Stimulated activated CD4-positive, alpha-beta T cell treated with anti-CD3 and anti-CD28 coated beads, Interleukin-1b, Interleukin-23, amount 100 ng/mL, for 1 hour (primary cell): Measurements from ENCODE around the gene KRTAP29-1.
A peak's percentile ranks its signal among the peaks of the same experiment; 100 is the strongest.

ENCODE experiments used
- DNase-seq, 2 donors: peaks; one replicate each; pipeline ENCODE4 v3.0.0-alpha.2; 2020; ENCODE audit warnings: low read depth in 2 of 2

The KRTAP29-1 gene

DNA sequence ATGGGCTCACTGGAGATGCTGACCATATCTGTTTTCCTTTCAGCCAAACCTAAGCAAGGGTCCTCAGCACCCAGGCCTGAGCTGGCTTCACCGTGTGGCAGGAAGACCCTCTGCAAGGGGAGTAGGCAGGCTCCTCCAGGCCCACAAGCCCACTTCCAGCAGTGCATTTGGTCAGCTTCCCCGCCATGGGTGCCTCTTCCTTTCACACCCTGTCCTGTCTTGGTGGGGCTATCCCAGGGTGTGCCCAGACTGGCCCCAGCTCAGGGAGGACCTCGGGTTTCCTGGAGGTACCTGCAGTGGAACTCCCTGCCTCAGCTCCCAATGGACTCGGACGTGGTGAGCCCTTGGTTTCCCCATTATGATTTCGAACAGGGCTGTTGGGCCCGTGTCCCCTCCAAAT, 25.6 kb upstream of the KRTAP29-1 start:
- DNase-seq = no peak

DNA sequence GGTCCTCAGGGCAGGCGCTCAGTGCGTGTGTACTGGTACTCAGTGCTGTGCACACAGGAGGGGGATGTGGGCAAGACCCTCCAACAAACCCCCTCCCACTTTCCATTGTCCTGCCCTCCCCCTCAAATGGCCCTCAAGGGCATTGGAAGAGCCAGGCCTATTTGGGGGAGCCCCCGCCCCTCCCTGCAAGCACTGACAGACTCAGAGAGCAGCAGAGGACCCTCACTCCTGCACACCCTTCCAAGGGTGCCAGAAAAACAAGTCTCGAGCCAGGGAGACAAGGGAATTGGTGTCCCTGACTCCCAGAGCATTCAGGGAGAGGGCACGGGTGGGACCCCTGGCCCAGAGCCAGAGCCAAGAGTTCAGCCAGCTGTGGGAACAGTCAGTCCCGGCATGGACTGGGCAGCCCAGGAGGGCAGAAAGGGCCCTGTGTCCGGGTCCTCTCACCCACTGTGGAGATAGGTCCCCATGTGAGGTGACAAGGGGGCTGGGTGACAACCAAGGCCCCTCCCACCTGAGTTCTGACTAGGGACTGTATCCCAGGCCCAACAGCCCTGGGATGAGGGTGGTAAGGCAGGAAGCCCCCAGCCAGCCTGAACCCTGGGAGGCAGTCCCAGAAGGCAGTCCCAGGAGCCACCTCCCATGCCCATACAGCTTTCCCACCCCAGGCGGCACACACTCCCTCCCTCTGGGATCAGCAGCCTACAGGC, 24.9 kb upstream of the KRTAP29-1 start:
- DNase-seq = no peak

DNA sequence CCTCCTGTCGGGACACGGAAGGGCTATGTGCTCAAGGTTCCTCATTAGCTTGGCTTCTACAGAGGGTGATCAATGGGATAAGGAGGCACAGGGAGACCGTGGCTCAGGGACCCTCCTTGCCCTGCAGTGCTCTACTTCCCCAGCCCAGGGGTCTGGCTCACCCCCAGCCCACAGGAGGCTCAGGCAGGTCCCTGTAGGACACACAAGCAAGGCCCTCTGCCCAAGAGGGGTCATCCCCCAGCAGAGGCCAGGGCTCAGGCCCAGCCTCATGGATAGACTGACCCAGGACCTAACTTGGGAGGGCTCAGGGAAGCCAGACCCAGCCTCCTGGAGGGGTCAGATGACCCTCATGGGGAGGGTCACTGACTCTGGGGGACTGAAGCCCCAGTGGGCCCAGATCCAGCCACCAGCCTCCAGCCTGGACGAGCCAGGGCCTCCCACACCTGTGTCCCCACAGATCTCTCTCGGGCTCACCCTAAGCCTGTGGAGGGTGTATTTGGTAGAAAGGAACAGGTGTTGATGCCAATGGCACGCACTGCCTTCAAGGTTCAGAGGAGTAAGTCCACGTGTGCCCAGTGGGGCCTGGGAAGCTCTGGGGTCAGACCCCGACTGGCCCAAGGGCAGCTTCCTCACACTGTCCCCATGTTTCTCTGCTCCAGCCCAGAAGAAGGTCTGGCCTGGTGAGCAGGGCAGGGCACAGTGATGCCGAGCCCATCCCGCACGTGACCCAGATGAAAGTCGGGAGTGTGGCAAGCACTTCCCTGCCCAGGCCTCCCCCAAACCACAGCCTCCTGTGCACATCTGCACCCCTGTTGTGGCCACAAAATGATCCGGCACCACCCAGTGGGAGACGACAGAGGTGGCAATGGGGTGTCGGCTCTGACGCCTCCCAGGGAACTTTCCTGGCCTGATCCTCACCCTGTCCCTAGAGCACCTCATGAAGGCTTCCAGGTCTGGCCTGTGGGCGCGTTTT, 23.8 kb upstream of the KRTAP29-1 start:
- no peak for DNase-seq

DNA sequence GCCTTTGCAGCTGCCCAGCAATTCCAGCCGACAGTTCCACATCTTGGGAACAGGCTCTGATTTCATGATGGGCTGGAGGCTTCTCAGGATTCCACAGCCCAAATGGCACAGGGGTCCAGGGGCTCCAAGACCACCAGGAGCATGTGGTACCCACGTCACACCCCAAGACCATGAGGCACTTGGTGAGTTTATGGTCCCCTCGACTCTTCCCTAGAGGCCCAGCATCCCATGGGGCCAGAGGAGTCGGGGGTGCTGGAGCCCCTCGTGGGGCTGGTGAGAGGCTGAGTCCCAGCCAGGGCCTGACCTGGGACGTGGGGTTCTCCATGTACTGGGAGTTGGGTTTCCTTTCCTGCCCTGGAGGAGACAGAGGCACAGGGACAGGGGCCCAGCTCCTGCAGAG, 23.0 kb upstream of the KRTAP29-1 start:
- no peak for DNase-seq

DNA sequence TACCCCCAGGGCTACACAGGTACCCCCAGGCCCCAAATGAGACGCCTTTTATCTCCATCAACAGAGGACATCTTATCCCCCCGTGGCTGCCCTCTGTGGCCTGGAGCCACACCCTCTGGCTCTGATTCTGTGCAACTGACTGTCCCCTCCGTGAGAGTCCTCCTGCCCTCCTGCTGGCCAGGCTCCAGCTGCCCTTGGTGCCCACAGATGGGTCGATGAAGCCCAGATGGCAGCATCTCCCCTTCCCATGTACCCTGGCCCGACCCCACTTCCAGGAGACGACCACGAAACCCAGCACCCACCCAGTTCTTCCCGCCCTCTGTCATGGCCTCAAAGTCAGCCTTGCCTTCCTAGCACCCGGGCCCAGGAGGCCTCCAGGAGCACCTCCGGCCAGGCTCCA, 22.5 kb upstream of the KRTAP29-1 start:
- DNase-seq = no peak

DNA sequence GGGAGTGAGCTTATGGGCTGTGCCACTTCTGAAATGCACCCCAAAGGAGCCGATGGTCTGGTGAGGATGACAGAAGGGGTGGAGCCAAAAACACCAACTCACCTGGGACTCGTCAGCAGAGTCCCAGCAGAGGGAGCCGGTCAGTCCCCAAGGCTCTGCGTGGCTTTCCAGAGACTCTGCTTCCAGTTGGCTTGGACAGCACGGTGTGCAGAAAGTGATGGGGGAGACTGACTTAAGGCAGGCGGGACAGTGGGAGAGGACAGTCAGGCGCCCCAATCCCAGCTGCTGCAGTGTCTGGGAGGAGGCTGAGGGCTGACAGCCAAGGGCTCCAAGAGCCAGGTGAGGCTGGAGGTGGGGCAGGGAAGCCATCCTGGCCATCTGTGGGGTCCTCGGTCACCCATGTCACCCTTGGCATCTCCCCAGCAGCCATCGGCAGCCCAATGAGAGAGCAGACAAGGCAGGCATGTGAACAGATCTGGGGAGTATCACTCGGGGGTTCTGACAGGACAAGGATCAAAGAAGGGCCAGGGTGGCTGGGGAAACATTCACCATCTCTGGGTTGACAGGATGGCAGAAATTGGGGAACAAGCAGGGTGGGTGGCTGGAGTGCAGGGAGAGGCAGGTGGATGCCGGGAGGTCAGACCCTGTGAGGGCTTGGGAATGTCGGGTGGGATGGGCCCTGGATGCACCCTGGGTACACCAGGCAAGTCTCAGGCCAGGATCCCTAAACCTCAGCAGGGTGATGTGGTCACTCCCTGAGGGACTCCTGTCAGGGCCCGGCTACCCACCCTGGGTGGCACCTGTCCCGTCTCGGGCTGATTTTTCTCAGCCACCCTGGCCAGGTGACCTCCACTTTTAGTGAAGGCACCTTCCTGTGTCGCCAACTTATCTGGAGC, 21.8 kb upstream of the KRTAP29-1 start:
- DNase-seq = no peak

DNA sequence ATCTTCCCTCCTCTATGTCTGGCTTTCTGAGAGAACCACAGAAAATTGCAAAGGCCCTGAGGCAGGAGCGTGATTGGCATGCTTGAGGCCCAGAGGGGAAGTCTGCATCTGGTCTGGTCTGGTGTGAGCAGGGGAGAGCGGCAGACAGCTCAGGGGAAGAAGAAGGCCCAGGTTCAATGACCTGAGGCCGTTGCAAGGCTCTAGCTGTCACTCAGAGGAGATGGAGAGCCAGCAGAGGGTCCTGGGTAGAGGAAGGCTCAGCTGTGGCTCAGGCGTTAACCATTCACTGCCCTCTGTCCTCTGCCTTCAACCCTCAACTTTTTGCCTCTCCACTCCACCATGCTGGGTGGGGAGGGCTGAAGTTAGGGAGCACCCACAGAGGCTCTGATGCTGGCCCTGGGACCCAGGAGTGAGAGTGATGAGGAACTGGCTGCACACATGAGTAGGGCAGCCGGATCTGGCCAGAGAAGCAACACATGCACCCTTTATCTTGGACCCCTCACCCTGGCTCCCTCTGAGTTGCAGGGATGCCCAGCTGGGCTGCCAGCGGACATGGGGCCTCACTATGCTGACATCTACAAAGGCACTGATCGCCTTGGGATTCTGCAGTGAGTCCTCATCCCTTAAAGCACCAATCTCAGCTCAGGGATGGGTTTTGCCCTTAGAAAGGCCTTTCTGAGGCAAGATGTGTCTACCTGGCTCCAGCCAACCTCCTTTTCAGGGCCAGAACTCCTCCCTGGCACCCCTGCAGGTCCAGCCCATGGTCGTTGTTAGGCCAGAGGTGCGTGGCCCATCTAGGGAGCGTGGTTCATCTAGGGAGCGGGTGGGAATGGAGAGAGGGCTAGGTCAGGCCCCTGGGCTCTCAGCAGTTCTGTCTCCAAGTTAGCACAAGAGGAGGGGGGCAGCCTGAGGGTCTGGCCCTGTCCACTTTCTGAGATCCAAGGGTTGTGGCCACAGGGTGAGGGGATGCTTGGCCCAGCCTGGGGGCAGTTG, 20.5 kb upstream of the KRTAP29-1 start:
- no peak for DNase-seq

DNA sequence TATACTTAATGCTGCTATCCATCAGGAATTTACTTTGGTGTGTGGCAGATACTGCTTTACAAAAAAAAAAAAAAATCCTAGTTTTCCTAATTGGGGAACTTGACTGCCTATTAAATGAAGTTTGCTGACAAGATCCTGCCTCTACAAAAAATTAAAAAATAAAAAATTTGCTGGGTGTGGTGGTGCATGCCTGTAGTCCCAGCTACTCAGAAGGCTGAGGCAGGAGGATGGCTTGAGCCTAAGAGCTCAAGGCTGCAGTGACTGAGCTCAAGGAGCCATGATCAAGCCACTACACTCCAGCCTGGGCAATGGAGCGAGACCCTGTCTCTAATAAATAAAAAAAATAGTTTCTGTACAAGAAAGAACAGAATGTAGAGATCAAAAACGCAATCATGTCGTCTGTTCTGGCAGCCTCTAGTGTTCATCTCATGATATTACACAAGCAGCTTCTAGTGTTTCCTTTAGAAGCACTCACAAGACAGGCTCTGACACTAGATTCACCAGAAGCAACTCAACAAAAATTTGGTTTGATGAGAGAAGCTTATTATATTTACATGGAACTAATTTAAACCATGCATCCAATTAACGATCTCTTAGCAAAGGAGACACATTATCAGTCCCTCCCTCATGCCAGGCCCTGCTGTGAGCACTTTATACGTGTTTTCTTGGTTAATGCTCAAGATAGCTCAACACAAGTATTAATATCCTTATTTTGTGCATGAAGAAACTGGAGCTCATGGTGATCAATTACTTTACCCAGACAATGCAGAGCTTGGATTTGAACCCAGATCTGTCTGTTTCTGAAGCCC, 19.6 kb upstream of the KRTAP29-1 start:
- no peak for DNase-seq

DNA sequence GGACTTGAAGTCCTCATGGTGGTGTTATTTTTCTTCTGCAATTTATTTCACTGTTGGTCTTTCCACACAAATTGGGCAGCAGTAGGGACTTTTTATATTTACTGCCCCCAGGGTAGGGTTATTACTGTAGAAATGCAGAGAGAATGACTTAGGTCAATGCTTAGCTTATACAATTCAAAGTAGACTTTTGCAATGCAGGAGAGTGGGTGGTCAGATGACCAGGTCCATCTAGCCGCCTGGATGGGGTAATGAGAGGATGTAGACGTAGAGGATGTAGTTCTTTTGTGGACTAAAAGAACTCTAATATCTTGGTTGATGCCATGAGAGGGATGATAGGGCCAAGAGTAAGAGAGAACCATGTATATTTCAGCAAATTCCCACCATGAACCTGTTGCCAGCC, 15.6 kb upstream of the KRTAP29-1 start:
- no peak for DNase-seq

DNA sequence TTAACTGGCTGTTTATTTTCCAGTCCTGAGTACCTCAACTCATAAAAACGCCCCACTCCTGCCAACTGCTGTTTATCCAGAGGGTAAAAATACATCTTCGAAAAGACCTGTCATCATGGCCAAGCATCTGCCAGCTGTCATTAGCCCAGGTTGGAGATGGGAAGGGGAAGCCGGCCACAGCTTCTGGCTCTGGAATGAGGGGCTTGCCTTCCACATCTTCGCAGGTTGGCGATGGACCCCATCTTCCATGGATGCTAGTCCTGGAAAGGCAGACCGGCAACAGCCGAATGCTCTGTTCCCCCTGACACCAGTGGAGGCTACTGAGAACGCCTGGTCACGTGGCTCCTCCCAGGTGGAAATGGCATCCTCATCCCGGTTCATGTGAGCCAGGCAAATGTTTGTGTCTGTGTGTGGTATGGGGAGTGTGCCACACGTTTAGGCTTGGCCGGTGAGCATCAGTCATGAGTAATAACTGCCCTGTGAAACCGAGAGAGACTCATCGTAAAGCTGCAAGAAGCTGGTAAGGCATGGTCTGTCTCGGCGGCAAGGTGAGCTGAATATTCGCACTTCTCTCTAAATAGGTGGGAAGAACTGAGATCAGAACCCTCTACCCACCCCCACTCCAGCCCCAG, 13.3 kb upstream of the KRTAP29-1 start:
- DNase-seq = no peak

DNA sequence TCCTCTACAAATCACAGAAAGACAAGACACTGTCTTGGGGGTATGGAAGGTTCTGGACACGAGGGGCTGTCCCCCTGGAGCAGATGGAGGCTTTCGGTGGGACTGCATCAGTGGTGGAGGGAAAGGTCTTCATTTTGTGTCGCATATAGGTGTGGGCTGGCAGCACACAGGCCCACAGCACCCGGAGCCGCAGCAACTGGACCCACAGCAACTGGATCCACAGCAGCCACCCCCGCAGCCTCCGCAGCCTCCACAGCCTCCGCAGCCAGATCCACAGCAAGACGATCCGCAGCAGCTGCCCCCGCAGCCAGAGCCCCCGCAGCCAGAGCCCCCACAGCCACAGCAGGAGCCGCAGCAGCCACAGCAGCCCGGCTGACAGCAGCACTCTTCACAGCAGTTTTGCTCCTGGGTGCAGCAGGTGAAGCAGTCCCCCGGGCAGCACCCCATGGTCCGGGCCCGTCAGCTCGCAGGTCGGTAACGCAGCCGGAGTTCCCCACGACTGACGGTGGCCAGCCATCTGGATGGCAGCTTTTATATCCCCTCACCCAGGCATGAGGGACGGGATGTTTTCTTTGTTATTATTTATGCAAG, 12.6 kb upstream of the KRTAP29-1 start, which contains the start of gene KRTAP17-1:
Gene KRTAP17-1 (minus strand): TSS at position 507 of the 591 bp plus-strand sequence. CDS start 60 bp downstream, at position 447.
- no peak for DNase-seq

DNA sequence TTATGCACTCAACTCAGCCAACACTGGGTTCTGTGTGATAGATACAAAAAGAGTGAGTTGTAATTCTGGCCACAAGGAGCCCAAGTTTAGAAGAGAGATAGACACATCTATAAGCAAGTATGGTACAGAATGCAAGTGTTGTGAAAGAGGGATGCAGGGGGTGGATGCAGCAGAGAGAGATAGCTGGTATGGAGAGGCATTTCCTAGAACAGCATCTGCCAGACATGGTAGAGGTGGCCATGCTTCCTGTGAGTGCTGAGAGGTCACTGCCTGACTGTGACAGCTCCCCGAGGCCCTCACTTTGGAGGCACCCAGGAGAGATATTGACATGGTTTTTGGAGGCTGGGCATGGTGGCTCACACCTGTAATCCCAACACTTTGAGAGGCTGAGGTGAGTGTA, 8.5 kb upstream of the KRTAP29-1 start:
- no peak for DNase-seq

DNA sequence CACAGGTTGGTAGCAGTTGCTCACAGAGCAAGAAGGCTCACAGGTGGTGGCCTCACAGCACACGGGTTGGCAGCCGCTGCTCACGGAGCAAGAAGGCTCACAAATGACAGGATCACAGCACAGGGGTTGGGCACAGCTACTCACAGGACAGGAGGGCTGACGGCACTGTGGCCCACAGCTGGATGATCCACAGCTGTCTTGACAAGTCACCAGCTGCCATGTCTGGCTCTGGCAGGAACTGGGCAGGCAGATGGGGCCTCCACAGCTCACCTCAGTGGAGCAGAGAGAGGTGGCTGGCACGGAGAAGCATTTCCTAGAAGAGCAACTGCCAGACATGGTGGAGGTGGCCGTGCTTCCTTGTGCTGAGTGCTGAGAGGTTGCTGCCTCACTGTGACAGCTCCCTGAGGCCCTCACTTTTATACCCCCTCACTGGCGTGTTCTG, 6.3 kb upstream of the KRTAP29-1 start, which contains the start of gene KRTAP16-1:
Gene KRTAP16-1 (minus strand): TSS at position 392 of the 442 bp plus-strand sequence. CDS start 56 bp downstream, at position 336.
- DNase-seq = no peak

DNA sequence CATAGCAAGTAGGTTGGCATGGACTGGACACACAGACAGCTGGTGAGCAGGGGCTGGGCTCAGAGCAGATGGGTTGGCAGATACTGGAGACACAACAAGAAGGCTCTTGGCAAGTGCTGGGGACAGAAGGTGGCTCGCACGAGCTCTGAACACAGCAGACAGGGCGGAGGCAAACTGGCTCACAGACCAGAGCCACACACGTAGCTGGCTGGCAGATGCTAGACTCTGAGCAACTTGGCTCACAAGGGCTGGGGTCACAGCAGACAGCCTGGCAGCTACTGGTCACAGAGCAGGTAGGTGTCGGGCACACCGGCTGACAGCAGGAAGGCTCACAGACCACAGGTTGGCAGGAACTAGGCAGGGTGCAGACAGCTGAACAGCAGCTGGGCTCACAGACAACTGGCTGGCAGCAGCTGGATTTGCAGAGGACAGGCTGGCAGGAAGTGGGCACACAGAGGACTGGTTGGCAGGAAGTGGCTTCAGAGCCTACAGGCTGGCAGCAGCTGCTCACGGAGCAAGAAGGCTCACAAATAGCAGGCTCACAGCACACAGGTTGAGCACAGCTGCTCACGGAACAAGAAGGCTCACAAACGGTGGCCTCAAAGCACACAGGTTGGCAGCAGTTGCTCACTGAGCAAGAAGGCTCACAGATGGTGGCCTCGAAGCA, 5.7 kb upstream of the KRTAP29-1 start:
- peak in 1 of 2 donors; percentile 74 for DNase-seq

DNA sequence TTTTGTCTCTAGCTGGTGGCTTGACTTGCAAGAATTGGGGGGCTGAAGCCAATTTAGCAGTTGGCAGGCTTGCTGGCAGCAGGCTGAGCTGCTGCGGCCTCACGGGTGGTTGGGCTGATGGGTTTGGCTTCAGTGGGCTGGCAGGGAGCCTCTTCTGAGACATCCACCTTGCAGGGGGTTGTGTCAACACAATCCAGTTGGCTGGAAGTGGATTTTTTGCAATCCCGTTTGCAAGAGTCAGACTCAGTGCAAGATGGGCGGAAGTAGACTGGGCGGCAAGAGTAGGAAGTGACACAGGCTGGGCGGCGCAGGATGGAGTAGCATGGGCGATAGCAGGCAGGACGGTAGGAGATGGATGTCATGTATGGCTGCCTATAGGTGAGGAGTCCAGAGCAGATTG, 5.0 kb upstream of the KRTAP29-1 start:
- no peak for DNase-seq

DNA sequence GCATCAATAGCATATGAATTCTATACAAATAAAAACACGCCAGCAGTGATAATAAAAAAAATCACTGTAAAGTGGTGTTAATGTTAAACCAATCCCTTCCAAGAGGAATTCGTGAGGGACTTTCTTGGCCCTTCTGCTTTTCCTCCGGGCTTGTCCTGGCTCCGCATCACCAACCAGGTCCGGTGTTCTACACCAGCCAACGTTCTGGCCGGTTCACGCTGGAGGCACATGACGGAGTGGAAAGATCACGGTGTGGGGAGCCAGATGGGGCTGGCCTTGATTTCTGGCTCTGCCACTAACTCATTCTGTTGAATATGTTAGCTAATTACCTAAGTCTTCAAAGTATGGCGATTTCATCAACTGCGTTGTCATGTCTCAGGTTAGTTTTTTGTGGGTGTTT, 1.4 kb upstream of the KRTAP29-1 start:
- no peak for DNase-seq

DNA sequence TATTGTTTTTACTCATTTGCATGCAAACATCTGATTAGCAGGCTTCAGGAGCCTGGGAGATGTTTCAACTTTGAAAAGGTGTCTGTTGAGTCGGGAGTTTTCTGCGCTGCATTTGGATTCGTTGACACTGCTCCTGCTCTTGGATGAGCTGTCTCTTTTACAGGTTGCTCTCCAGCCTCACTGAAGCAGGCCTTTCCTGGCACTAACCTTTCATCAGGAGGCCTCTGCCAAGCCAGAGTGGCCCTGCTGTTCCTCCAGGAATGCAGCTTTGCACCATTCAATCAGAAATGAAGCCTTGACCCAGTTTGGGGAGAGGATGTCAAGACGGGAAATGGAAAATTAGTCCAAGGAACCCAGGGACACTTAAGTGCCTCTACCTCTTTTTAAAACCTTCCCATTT, 330 bp upstream of the KRTAP29-1 start:
- no peak for DNase-seq

DNA sequence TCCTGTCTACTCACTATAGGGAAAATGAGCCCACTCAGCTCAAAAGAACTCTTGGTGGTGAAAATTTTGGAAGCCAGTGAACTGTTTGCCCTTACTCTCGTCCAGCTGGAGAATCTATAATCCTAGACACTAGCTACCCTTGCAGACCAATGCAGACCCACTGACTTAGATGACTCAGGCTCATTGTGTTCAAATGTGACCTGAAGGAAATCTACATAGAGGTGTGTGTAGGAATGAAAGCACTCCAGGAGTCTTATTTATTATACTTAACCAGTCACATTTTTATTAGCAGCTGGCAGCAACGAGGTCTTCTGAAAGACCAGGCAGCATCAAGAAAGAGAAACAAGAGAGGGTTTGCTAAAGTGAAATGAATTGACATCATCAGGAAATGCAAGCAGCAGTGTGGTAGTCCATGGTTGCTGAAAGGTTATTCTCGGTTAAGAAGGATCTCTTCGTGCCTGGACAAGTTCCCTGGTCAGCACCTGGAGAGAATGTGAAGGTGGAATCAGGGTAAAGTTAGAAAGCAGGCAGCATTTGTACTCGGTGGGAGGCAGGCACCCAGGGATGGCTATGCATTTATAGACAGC, 1.4 kb downstream of the KRTAP29-1 start:
- DNase-seq = no peak
